Nephron progenitor cell (in vitro differentiated cells): ENCODE results near the gene RHCE.

Source experiments
- DNase-seq: peaks from one replicate; pipeline ENCODE4 v3.0.0; 2021
- H3K27ac Mint-ChIP-seq: 2 replicates; pipeline ENCODE4 v1.8.0; 2021; ENCODE audit warnings: mild to moderate bottlenecking, moderate library complexity, mixed read lengths
- H3K27me3 Mint-ChIP-seq: 2 replicates; pipeline ENCODE4 v1.8.0; 2021; ENCODE audit warnings: mild to moderate bottlenecking, low read depth, mixed read lengths; ENCODE audit not compliant: poor library complexity
- H3K36me3 Mint-ChIP-seq: 2 replicates; pipeline ENCODE4 v1.8.0; 2021; ENCODE audit warnings: low read depth, mixed read lengths
- H3K4me1 Mint-ChIP-seq: 2 replicates; pipeline ENCODE4 v1.8.0; 2021; ENCODE audit warnings: mixed read lengths
- H3K4me3 Mint-ChIP-seq: 2 replicates; pipeline ENCODE4 v1.8.0; 2021; ENCODE audit warnings: mild to moderate bottlenecking, moderate library complexity, mixed read lengths
- H3K9me3 Mint-ChIP-seq: 2 replicates; pipeline ENCODE4 v1.8.0; 2021; ENCODE audit warnings: mild to moderate bottlenecking, moderate library complexity, mixed read lengths
- TF ChIP-seq, protein P1 (sequence below): fragments of 200-600 bp; sonication (generic); IDR thresholded peaks from 2 replicates; pipeline ENCODE4 v1.5.0; 2021; ENCODE audit warnings: antibody characterized with exemption

RHCE gene

DNA sequence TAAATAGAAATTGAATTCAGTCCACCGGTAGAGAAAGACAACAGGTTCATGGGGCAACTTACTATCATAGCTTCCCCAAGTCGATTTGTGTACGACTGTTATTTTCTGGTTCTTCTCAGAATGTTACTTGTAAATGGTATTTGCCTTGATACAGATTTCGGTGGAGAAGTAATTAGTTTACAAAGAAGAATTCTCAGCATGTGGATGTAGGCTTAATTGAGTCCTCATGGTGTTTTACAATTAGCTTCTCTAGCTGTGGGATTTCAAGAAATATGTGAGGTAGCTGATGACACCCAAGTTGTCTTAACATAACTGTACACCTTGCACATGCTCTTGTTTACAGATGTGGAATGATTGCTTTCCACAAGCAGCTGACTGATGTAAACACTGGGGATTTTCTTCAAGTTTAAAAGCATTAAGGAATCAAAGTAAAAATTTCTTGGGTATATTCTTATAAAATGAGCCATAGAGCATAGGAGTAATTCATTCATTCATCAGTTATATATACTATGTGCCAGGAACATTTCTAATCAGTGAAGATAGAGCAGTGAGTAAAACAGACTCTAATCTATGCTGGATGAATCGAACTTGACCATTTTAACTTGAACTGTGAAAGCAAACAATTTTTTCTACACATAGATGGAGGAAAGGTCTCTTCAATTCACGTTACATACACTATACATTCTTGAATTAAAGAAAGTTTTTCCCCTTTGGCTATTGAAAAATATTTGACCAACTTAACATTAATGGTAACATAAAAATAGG lies 11.5 kb upstream of the RHCE start:
- DNase-seq = no peak
- Mint-ChIP-seq H3K9me3 (no peaks in the 10 kb centered on the region), H3K27ac (no peak overlapping the region), H3K4me3 (peak overlapping the region; percentile 89), H3K4me1 (peaks cover 53% of the 10 kb centered on the region), H3K27me3 (no peaks in the 10 kb centered on the region), H3K36me3 (no peaks in the 10 kb centered on the region)
- TF ChIP-seq, protein P1, sequence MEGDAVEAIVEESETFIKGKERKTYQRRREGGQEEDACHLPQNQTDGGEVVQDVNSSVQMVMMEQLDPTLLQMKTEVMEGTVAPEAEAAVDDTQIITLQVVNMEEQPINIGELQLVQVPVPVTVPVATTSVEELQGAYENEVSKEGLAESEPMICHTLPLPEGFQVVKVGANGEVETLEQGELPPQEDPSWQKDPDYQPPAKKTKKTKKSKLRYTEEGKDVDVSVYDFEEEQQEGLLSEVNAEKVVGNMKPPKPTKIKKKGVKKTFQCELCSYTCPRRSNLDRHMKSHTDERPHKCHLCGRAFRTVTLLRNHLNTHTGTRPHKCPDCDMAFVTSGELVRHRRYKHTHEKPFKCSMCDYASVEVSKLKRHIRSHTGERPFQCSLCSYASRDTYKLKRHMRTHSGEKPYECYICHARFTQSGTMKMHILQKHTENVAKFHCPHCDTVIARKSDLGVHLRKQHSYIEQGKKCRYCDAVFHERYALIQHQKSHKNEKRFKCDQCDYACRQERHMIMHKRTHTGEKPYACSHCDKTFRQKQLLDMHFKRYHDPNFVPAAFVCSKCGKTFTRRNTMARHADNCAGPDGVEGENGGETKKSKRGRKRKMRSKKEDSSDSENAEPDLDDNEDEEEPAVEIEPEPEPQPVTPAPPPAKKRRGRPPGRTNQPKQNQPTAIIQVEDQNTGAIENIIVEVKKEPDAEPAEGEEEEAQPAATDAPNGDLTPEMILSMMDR = no peak

DNA sequence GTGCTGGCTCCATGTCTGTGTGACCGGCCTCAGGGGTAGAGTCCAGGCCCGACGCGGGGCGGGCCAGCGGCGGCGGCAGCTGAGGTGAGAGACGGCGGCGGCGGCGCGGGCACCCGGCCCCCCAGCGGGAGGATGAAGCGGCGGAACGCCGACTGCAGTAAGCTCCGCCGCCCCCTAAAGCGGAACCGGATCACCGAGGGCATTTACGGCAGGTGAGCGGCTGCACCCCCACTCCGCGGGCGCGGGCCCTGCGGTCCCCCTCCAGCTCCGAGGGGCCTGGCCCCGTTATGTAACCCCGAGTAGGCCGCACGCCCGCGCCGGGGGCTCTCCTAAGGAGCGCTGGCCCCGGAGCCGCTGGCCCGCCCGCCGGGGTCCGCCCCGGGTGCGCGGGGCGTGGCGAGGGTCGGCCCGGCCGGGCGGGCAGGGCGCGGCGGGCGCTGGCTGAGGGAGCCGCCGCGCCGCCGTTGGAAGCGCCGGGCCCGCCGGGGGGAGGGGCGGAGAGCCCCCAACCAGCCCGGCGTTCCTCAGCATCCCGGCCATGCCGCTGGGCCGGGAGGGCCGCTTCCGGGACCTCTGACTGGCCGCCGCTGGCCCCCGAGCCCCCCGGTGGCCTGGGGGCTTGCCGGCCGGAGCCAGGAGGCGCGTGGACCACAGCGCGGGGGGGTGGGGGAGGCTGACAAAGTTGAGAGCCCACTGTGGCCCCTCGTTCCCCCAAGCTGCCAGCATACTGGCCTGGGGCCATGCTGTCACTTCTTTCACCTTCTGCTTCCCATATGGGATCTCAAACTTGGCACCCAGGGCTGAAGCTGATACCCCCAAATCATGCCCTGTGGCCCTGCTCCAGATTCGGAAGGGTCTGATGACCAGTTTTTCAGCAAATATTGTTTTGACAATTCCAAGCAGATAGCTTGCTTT lies 10.6 kb upstream of the RHCE start:
- Mint-ChIP-seq H3K36me3 (no peaks in the 10 kb centered on the region), H3K4me1 (peaks cover 53% of the 10 kb centered on the region), H3K27me3 (no peaks in the 10 kb centered on the region), H3K27ac (no peak overlapping the region), H3K9me3 (no peaks in the 10 kb centered on the region), H3K4me3 (peak overlapping the region; percentile 94)
- DNase-seq = peak; percentile 72
- TF ChIP-seq, protein P1 = no peak

DNA sequence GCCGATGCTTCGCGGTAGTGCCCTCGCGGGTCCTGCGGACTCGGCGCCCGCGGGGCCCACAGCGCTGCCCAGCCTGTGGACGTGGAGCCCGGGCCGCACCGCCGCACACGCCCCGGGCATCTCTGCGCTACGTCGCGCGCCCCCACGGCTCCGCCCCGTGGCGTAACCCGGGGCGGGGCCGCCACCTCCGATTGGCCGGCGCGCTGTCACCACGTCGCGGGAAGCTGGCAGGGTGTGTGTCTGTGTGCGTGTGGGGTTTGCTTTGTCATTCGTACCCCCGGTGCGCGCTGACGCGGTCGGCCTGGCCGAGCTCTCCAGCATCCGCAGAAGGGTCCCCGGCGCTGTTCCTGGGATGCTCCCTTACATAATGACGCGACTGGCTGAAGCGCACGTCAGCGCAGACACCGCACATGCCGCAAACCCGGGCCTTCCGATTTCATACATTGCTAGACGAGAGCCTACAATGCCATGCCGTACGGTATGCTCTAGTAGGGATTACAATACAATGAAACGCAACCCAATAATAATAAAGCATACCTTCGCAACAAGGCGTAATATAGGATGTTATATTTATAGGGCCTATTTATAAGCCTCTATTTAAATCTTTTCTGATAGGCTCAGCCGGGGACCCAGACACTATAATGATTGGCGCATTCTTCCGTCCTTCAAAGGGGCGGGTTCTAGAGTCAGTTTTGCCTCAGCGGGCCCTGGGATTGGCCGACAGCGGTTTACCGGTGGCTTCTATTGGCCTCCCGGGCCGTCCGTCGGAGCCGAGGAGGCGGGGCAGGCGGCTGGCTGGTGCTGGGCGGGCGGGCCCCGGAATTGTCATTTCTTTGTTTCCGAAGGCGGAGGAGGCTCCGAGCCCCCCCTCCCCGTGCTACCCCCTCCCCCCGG lies 9.7 kb upstream of the RHCE start, which contains the start of gene MACO1:
TSS of gene MACO1 (plus strand) at position 825 of the 894 bp plus-strand sequence. CDS start 202 bp downstream, outside the sequence.
- Mint-ChIP-seq H3K36me3 (no peaks in the 10 kb centered on the region), H3K4me1 (peaks cover 44% of the 10 kb centered on the region), H3K27ac (peak within 1 kb of the TSS; percentile 88), H3K9me3 (no peaks in the 10 kb centered on the region), H3K27me3 (no peaks in the 10 kb centered on the region), H3K4me3 (peak within 1 kb of the TSS; percentile 94)
- peak; percentile 97 for DNase-seq
- TF ChIP-seq, protein P1 = no peak

DNA sequence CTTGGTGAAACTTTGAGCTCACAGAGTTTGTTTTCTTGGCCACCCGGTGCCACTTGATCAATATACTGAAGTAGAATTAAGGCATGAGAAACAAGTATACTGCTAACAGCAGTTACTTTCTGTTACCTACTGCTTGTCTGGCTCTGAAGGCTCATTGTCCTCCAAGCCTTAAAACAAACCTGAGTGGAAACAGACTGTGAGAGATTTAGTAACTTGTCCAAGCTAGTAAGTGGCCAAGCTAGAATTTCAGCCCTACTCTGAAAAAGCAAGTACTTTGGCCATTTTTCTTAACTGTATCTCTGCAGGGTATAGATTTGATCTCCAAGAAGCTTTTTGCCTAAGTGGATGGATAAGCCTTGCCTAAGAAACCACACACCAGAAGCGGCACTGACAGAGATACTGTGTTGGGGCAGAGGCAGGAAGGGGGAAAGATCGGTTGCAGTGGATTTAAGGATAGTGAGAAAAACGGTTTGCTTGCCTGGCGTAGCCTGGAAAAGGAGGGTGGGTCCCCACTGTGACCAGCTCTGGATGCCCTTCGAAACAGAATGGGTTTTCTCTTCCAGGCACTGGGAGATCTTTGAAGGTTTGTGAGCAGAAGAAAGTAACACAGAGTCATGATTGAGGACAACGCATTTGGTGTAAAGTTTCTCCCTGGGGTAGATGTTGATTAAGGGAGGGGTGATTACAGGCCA lies 8.0 kb upstream of the RHCE start:
- TF ChIP-seq, protein P1 = no peak
- peaks cover 8% of the 10 kb centered on the region for H3K27me3 Mint-ChIP-seq
- DNase-seq = no peak
- H3K4me3 Mint-ChIP-seq = peak overlapping the region; percentile 60
- peaks cover 30% of the 10 kb centered on the region for H3K4me1 Mint-ChIP-seq
- no peaks in the 10 kb centered on the region for H3K36me3 Mint-ChIP-seq
- no peaks in the 10 kb centered on the region for H3K9me3 Mint-ChIP-seq
- H3K27ac Mint-ChIP-seq = no peak overlapping the region

DNA sequence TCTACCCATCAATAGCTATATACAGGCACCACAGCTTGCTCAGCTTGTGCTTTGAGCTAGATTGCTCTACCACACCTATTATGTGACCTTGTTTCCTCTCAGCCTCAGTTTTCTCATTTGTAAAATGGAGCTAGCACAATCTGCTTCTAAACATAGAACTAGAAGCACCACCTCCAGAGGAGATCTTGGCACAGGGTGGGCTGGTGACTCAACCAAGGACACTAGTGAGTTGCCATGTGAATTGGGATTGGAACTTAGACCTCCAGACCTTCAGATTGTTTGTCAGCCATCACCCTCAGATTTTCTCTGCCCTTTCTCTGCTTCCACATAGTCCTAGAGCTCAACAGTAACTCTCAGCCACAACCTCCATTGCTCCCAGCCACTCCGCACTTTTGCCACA lies 7.1 kb upstream of the RHCE start:
- Mint-ChIP-seq H3K36me3 (no peaks in the 10 kb centered on the region), H3K27ac (no peak overlapping the region), H3K4me3 (no peak overlapping the region), H3K4me1 (peaks cover 21% of the 10 kb centered on the region), H3K9me3 (no peaks in the 10 kb centered on the region), H3K27me3 (peaks cover 14% of the 10 kb centered on the region)
- TF ChIP-seq, protein P1 = no peak
- no peak for DNase-seq
